ENCODE results near the gene CLIC1. TPM values are rescaled to one million over a fixed set of nuclear protein-coding genes. Genes with fewer than 3 reads are reported as not detected.

CLIC1 gene
- 100 to 1,000 TPM; 280 to 320 (median 296) TPM for polyA plus RNA-seq (ENCODE audit: insufficient read length in 3 of 3)
- long read RNA-seq, donor 1, transcript CLIC1-210 (7 exons, 1,098 nt), result minor isoform, 6 of 232 reads
- long read RNA-seq, donor 1, transcript CLIC1-208 (6 exons, 1,254 nt), result major isoform, 161 of 232 reads
- long read RNA-seq, donor 1, partial matches to known transcripts, result 60 of 232 reads
- long read RNA-seq, donor 1, other reads (novel, unspliced or antisense), result 5 of 232 reads
- long read RNA-seq, donor 2, transcript CLIC1-208 (6 exons, 1,254 nt), result major isoform, 221 of 299 reads
- long read RNA-seq, donor 2, partial matches to known transcripts, result 75 of 299 reads
- long read RNA-seq, donor 2, other reads (novel, unspliced or antisense), result 0 of 299 reads
- long read RNA-seq, donor 3, transcript CLIC1-210 (7 exons, 1,098 nt), result minor isoform, 7 of 238 reads
- long read RNA-seq, donor 3, transcript CLIC1-208 (6 exons, 1,254 nt), result major isoform, 169 of 238 reads
- long read RNA-seq, donor 3, partial matches to known transcripts, result 47 of 238 reads
- long read RNA-seq, donor 3, other reads (novel, unspliced or antisense), result 12 of 238 reads
- long read RNA-seq, donor 4, transcript CLIC1-208 (6 exons, 1,254 nt), result major isoform, 252 of 330 reads
- long read RNA-seq, donor 4, partial matches to known transcripts, result 69 of 330 reads
- long read RNA-seq, donor 4, other reads (novel, unspliced or antisense), result 7 of 330 reads
- long read RNA-seq, donor 5, transcript CLIC1-208 (6 exons, 1,254 nt), result major isoform, 105 of 159 reads
- long read RNA-seq, donor 5, partial matches to known transcripts, result 54 of 159 reads
- long read RNA-seq, donor 5, other reads (novel, unspliced or antisense), result 0 of 159 reads
- long read RNA-seq, donor 6, transcript CLIC1-208 (6 exons, 1,254 nt), result major isoform, 120 of 178 reads
- long read RNA-seq, donor 6, partial matches to known transcripts, result 55 of 178 reads
- long read RNA-seq, donor 6, other reads (novel, unspliced or antisense), result 0 of 178 reads
- long read RNA-seq, donor 7, transcript CLIC1-208 (6 exons, 1,254 nt), result major isoform, 177 of 303 reads
- long read RNA-seq, donor 7, partial matches to known transcripts, result 108 of 303 reads
- long read RNA-seq, donor 7, other reads (novel, unspliced or antisense), result 16 of 303 reads
- long read RNA-seq, donor 8, transcript CLIC1-208 (6 exons, 1,254 nt), result major isoform, 60 of 78 reads
- long read RNA-seq, donor 8, partial matches to known transcripts, result 16 of 78 reads
- long read RNA-seq, donor 8, other reads (novel, unspliced or antisense), result 0 of 78 reads
- long read RNA-seq, donor 9, transcript CLIC1-208 (6 exons, 1,254 nt), result major isoform, 200 of 282 reads
- long read RNA-seq, donor 9, partial matches to known transcripts, result 73 of 282 reads
- long read RNA-seq, donor 9, other reads (novel, unspliced or antisense), result 5 of 282 reads
- long read RNA-seq, donor 10, transcript CLIC1-208 (6 exons, 1,254 nt), result major isoform, 134 of 208 reads
- long read RNA-seq, donor 10, partial matches to known transcripts, result 74 of 208 reads
- long read RNA-seq, donor 10, other reads (novel, unspliced or antisense), result 0 of 208 reads
- long read RNA-seq, donor 11, transcript CLIC1-208 (6 exons, 1,254 nt), result major isoform, 109 of 165 reads
- long read RNA-seq, donor 11, partial matches to known transcripts, result 51 of 165 reads
- long read RNA-seq, donor 11, other reads (novel, unspliced or antisense), result 5 of 165 reads
- long read RNA-seq, donor 12, transcript CLIC1-208 (6 exons, 1,254 nt), result major isoform, 189 of 265 reads
- long read RNA-seq, donor 12, partial matches to known transcripts, result 65 of 265 reads
- long read RNA-seq, donor 12, other reads (novel, unspliced or antisense), result 9 of 265 reads
- long read RNA-seq, donor 13, transcript CLIC1-208 (6 exons, 1,254 nt), result major isoform, 67 of 89 reads
- long read RNA-seq, donor 13, partial matches to known transcripts, result 21 of 89 reads
- long read RNA-seq, donor 13, other reads (novel, unspliced or antisense), result 0 of 89 reads
- long read RNA-seq, donor 14, transcript CLIC1-208 (6 exons, 1,254 nt), result major isoform, 245 of 448 reads
- long read RNA-seq, donor 14, partial matches to known transcripts, result 200 of 448 reads
- long read RNA-seq, donor 14, other reads (novel, unspliced or antisense), result 0 of 448 reads
- long read RNA-seq, donor 15, transcript CLIC1-210 (7 exons, 1,098 nt), result minor isoform, 6 of 487 reads
- long read RNA-seq, donor 15, transcript CLIC1-208 (6 exons, 1,254 nt), result major isoform, 333 of 487 reads
- long read RNA-seq, donor 15, partial matches to known transcripts, result 130 of 487 reads
- long read RNA-seq, donor 15, other reads (novel, unspliced or antisense), result 18 of 487 reads
- long read RNA-seq, donor 16, transcript CLIC1-208 (6 exons, 1,254 nt), result major isoform, 203 of 270 reads
- long read RNA-seq, donor 16, partial matches to known transcripts, result 56 of 270 reads
- long read RNA-seq, donor 16, other reads (novel, unspliced or antisense), result 8 of 270 reads

- no peak for DNase-seq
Observed at GRCh38 chr6:31736021-31736767, at the start of gene CLIC1. Gene CLIC1, minus strand, starts transcription at chr6:31736530. Its CDS starts 230 bp downstream, at chr6:31736300.

- no peak for DNase-seq
Observed at GRCh38 chr6:31785475-31785874, 49.1 kb upstream of the CLIC1 start.

GRCh38 chr6:31784098-31784925, 48.0 kb upstream of the CLIC1 start:
- no peak for DNase-seq

- DNase-seq, result no peak
Observed at GRCh38 chr6:31782126-31782855, 46.0 kb upstream of the CLIC1 start.

GRCh38 chr6:31781244-31782125, 45.2 kb upstream of the CLIC1 start:
- DNase-seq, result no peak

- DNase-seq, result no peak
Observed at GRCh38 chr6:31780507-31781243, 44.3 kb upstream of the CLIC1 start.

GRCh38 chr6:31779908-31780307, 43.6 kb upstream of the CLIC1 start:
- DNase-seq, result no peak

GRCh38 chr6:31778999-31779885, 42.9 kb upstream of the CLIC1 start:
- no peak for DNase-seq

- DNase-seq, result no peak
Observed at GRCh38 chr6:31778193-31778592, 41.9 kb upstream of the CLIC1 start.

- DNase-seq, result no peak
Observed at GRCh38 chr6:31777667-31778050, 41.3 kb upstream of the CLIC1 start.

GRCh38 chr6:31776989-31777666, 40.8 kb upstream of the CLIC1 start, which contains the start of gene VWA7:
Gene VWA7, minus strand, starts transcription at chr6:31777328. Its CDS starts 549 bp downstream, at chr6:31776779.
- DNase-seq, result peak; percentile 88

GRCh38 chr6:31776485-31776988, 40.2 kb upstream of the CLIC1 start:
- no peak for DNase-seq
